GM19463 (cell line): Measurements from ENCODE around the gene CHTOP.
"Not testable (repeated sequence)": the region's sequence is repeated elsewhere in the genome, so short reads cannot be mapped to it uniquely, and the experiment has no call there.

Experiments used
- ATAC-seq: cut with Tn5 transposase; IDR thresholded peaks from one replicate; pipeline ENCODE4 v1.9.1; 2021; ENCODE audit warnings: mild to moderate bottlenecking, moderate library complexity; ENCODE audit not compliant: unreplicated experiment

Gene CHTOP, protein sequence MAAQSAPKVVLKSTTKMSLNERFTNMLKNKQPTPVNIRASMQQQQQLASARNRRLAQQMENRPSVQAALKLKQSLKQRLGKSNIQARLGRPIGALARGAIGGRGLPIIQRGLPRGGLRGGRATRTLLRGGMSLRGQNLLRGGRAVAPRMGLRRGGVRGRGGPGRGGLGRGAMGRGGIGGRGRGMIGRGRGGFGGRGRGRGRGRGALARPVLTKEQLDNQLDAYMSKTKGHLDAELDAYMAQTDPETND

DNA sequence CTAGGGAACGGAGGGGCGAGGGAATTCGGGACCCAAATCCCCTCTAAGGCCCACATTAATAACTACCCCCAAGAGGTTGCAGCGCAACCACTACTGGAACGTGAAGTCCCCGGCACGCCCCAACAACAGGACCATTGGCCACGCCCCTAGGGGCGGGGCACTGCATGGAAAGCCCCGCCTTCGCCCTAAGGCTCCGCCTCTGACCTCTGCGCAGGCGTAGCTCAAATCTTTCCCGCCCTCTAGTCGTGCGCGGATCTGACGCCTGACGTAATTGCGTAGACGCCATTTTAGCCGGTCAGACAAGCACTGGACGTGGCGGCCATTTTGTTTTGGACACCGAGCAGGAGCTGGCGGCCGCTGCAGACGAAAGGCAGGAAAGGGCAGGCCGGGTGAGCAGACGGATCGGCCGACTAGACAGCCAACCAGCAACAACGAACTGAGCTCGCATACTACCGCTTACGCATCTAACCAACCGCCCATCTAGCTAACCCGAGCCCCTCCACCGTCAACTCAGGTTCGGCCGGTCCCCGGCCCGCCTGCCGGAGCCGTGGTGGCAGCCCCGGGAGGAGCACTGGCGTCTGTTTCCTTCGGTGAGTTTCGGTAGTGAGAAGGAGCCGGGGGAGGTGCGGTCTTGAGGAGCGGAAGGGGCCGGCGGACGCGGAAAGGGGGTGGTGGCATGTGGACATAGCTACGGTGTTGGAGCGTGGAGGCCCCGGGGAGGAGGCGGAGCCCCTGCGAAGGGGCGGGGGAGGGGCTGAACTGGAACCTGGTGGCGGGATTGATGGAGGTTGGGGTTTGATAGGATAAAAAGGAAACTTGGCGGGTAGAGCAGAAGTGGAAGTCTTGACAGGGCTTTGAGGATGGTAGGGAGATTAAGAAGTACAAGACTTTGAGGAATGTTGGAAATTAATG is at the start of gene CHTOP:
Gene CHTOP, plus strand, starts transcription at position 313 of the 912 bp plus-strand sequence. CDS start 2,523 bp downstream, outside the sequence.
- peak; percentile 84 for ATAC-seq

DNA sequence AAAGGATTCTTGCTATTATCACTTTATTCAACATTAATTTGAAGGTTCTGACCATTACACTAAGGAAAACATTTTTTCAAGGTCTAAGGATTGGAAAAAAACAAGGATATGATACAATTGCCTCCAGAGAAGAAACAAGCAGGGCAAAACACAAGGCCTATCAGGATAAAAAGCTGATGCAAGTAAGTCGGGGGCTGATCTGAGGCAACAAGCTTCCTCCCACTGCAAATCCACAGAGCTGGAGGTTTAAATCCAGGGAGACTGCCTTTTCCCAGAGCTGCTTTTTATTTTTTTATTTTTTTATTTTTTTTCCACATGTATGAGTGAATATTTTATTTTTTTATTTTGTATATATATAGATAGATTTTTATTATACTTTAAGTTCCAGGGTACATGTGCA is 48.9 kb upstream of the CHTOP start:
- ATAC-seq, result no peak

DNA sequence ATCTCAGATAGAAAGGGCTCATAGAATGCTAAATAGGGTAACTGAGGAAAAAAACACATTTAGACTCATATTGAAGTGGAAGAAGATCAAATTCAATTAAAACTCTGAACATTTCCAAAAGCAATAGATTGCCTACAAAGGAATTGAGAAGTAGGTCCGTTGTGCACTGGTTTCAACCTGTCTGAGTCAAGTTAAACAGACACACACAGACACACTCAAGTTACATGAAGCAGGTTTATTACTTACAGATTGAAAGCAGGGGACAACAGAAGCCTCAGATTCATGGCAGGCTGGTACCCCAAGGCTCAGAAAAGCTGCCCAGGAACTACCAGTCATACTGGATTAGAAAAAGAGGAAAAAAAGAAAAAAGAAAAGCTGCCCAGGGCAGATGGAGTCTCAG is 47.5 kb upstream of the CHTOP start:
- ATAC-seq, result no peak

DNA sequence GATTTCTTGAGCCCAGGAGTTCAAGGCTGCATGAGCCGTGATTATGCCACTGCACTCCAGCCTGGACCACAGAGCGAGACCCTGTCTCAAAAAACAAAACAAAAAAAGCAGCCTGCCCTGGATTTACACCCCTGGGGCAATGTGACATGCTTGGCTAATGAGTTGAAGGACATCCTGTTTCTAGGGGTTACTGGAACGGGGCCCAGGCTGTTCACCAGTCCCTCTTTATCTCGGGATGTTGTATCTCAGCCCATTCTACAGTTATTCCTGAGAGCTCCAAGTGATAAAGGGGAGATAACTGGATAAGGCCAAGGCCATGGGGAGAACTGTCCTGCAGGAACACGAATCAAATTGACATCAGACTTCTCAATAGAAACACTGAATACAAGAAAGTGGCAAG is 46.6 kb upstream of the CHTOP start:
- ATAC-seq, result no peak

DNA sequence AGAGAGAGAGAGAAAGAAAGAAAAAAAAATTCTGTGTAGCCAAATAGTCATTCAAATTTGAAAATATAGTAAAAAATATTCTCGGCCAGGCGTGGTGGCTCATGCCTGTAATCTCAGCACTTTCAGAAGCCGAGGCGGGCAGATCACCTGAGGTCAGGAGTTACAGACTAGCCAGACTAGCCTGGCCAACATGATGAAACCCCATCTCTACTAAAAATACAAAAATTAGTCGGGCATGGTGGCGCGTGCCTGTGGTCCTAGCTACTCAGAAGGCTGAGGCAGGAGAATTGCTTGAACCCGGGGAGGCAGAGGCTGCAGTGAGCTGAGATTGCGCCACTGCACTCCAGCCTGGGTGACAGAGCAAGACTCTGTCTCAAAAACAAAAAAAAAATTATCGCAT is 45.8 kb upstream of the CHTOP start:
- not testable (repeated sequence) for ATAC-seq

DNA sequence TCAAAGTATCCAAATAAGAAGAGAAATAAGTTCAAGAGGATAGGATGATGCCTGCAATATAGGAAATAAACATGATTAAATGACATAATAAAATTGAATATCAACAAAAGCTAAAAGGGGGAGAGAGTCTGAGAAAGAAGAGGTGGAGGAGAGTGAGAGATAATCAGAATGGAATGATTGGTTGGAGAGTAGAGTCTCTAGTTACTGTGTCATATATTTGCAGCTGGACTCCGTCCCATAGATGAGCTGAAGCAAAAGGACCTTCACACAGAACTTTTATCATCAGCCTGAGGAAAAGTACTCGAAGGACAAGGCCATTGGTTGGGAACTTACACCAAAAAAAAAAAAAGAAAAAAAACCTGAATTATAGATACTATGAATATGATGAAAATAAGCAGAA is 45.4 kb upstream of the CHTOP start:
- no peak for ATAC-seq

DNA sequence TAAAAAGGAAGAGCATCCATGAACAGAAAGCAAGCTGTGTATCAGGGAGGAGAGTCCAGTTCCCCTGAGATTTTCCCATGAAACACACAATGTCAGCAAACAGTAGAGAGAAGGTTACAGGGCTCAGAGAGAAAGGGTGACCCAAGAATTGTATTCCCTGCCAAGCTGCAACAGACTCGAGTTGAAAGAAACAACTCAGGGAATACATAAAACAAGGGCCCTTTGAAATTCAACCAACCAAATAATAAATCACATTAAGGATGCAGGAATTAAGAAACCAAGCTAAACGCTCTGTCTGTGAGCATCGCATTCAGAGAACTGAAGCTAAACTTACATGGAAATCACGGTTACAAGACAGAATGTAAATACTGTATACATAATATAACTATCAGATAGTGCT is 41.1 kb upstream of the CHTOP start:
- no peak for ATAC-seq

DNA sequence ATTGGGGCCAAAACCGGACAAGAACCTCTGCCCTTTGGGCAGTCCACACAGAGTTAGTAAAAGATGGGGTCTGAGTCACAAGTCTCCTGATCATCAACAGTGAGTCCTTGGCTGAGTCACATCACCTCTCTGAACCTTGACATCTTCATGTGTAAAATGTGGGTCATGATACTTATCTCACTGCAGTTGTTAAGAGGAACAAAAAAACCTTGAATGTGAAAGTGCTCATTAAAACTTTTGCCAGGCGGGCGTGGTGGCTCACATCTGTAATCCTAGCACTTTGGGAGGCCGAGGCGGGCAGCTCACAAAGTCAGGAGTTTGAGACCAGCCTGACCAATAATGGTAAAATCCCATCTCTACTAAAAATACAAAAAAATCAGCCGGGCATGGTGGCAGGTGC is 36.7 kb upstream of the CHTOP start:
- ATAC-seq, result no peak

DNA sequence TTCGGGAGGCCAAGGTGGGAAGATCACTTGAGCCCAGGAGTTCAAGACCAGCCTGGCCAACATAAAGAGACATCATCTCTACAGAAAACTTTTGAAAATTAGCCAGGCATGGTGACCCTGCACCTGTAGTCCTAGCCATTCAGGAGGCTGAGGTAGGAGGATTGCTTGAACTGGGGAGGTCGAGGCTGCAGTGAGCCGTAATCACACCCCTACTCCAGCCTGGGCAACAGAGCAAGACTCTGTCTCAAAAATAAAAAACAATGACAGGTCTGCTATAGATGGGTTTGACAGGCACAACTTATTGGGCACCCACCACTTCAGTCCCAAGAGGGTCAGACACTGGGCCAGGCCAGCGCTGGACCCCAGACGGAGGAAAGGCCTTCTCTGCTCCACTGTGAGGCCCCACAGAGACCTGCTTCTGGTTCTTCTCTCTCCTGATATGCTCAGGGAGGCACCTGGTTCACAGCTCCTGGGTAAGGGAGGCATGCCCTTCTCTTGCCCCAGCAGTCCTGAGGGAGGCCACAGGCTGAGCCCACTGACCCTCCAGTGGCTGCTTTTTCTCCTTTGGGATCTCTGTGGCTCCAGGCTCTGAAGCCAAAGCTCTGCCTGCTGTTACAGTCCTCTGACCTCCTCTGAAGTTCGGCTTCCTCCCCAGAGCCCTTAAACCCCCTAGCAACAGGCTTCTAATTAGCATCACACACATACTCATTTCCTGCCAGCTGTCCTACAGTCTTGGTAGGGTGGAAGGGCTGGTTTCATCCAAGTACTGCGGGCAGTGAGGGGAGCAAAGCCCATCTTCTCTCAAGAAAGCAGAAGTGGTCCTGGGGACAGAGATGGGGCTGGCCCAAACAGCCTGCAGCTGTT is 35.3 kb upstream of the CHTOP start:
- ATAC-seq, result peak; percentile 94

DNA sequence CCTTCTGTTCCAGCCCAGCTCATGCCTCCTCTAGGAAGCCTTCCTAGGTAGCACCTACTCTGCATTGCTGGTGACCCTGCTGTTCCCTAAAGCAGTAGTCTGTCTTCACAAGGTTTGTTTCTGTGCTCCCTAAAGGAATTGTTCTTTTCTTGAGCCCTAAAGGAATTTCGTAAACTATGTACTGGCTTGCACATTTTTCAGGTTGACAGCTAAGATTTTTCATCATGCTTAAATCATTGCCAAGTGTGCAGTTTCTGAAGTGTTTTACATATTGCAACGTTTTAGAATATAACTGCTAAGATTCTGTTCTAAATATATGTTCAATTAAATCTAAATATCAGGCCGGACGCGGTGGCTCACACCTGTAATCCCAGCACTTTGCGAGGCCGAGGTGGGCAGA is 34.0 kb upstream of the CHTOP start:
- ATAC-seq, result no peak

DNA sequence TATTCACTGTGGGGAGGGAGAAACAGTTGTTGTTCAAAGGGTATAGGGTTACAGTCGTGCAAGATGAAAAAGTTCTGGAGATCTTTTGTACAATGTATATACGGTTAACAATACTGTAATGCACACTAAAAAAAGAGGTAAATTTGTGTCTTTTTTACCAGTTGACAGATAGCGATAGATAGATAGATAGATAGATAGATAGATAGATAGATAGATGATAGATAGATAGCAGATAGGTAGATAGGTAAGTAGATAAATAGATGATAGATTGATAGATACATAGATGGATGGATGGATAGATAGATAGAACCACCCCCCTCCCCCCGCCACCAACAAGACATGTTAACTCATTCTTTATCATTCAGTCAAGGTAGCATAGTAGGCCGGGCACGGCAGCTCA is 31.1 kb upstream of the CHTOP start:
- ATAC-seq, result no peak

DNA sequence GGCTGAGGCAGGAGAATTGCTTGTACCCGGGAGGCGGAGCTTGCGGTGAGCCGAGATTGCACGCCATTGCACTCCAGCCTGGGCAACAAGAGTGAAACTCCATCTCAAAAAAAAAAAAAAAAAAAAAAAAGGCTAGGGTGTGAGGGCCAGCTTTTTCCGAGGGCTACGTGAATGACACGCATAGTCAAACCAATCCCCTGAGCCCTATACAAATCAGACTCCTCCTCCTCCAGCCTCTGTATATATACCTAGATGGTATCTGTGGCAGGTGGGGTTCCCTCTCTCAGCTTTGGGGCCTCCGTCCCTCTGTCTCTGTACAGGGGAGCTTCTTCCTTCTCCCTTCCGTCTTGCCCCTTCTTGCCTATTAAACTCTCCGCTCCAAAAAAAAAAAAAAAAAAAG is 27.7 kb upstream of the CHTOP start:
- no peak for ATAC-seq

DNA sequence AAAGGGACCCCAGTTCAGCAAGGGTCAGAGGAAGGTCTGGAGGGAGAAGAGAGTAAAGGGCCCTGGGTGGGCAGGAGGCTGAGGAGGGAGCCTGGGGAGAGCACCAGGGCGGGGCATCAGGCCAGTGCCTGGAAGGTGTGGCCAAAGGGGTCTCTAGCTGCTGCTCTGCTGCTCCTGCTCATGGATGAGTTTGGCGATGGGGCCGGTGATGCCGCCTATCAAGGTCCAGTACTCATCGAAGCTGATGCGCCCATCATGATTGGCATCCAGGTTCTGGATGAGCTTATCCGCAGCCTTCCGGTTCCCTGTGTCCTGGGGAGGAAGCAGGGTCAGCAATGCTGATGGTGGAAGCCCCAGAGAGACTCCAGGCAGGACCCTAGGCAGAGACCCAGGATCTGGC is 26.5 kb upstream of the CHTOP start:
- ATAC-seq, result no peak

DNA sequence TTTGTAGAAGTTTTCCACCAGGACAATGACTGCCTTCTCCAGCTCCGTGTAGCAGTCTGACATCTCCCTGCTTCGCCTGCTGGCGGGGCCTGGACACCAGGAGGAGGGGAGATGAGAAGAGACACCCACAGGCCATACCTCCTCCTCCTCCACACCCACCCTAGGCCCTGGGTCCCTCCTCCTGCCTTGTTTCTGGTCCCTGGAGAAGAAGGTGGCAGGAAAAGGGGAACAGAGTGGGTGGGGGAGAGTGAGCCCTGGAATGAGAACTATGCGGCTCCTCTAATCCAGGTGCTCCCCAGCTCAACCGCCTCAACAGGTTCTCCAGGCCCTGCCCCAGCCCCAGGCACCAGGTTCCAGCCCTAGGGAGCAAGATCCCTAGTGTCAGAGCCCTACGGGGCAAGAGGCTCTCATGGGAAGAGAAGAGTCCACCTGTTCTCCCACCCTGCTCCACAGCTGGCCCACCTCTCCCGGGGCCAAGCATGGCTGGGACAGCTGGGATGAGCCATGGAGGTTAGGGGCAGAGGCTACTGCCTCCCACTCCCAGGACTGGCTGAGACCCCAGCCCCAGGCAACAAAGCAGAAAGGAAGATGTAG is 25.7 kb upstream of the CHTOP start:
- no peak for ATAC-seq

DNA sequence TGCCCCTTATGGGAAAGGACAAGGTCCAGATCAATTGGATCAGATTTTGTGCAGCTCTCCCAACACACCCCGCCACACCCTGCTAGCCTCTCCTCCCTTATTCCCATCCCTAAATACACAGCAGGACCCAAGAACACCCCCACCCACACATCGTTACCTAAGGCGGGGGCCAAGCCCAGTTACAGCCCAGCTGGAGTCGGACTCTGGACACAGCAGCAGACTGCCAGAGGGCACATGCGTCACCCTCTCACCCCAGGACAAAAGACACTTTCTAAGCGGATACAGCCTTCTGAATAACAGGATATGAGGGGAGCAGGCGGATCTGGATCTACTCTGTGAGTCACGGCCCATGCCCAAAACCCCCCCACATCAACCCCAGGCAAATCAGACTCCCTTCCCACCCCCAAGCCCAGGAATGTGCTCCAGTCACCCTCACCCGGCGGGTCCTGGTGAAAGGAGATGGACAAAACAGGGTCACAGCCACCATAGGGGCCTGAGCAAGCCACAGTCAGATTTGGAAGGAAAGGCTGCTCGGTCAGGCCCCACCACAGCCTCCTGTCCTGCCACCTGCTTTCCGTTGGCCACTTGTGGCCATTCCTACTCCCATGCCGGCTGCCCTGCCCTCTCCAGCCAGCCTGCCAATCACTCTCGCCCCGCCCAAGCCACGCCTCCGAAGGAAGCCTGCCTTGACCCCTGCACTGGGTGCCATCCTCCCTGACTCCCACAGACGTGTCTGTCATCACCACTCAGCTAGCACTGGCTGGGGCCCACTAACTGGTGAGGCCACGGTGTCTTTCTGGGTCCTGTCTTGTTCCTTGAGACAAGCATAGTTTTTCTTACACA is 24.9 kb upstream of the CHTOP start:
- ATAC-seq, result no peak

DNA sequence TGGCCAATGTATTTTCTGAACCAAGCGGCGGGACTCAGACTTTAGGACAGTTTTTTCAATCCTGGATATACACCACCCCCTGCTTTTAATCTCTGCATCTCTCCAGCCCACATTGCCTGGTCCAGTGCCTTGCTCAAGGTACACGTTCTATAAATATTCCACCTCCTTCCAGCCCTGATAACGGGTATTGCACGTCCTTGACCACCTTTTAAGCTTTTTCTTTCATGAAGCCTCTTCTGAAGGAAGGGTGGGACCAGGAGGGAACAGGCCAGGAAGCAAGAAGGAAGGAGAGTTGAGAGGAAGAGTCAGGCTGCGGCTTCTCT is 24.3 kb upstream of the CHTOP start:
- ATAC-seq, result no peak

DNA sequence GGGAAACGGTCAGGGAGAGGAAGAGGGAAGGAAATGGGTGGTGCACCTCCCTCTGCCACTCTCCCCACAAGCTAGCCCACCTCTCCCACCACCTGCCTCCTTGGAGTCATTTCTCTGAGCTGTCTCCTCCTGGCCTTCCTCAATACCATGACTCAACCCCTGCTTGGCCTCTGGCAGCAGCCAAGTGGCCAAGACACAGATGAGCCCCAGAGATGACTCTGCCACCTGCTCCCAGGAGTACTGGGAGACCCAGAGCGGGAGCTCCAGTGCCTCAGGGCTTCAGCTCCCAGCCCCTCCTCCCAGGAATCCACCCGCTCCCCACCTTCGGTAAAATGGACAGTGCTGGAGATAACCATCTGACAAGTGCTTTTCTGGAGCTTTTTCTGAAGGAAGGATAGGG is 23.5 kb upstream of the CHTOP start:
- no peak for ATAC-seq

DNA sequence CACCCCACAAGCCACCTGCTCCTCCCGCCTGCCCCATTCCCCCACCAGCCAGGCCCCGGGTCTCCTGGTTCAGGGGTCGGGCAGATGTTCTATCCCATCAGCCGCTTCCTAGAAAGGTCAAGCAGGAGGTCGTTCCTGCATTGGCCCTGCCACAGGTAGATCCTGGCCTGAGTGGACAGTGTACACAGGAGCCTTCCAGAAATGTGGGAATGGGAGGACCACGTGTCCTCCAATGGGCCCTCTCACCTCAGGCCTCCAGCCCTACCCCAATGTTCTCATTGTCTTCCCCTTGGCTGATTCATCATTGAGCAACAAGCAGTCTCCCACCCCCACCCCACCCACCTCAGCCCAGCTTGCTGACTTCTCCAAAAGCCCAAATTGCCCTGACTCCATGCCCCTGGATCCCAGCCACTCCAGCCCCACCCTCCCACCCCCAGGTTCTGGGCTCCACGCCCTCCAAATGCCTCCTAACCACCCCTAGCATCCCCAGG is 23.0 kb upstream of the CHTOP start:
- no peak for ATAC-seq

DNA sequence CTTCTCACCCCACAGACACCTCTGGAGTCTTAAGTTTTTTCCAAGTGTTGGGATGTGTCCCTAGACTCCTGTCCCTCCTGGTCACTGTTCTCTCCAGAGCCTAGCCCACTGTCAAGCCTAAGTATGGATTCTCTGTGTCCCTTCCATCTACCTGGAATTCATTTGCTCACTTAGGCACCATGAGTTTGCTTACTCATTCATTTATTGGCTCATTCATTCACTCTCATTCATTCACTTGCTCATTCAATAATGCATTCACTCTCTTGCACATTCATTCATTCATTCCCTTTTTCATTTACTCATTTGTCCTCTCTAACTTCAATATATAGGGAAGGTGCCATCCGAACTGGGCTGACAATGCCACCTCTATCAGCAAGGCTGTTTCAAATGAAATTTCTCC is 22.5 kb upstream of the CHTOP start:
- no peak for ATAC-seq

DNA sequence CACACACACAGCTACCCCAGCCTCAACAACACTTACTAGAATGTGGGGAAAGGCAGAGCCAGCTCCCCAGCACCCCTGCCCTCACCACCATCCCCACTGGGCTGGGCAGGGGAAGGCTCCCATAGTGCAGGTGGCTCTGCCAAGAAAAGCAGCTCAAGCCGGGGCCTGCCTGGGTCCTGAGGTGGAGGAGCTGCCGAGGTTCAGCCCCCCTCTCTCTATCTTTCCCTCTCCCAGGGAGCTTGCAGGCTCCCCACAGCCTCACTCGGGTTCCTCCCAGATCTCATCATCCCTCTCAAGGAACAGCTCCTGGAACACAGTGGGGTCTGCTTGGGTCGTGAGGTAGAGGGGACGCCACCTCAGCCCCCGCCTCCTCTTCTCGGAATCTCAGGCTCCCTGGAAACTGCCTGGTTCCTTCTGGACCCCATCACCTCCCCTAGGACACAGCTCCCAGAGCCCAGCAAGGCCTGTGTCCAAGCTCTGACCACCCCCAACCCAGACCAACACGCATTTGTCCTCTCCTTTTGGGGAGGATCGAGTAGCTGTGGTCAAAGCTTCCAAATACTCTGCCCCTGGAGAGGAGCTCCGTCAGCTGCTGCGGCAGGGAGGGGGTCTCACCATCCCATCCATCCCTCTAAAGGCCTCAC is 21.6 kb upstream of the CHTOP start:
- no peak for ATAC-seq
